K562 (cell line): ENCODE data around the gene SNRPD2. TPM values are rescaled to one million over a fixed set of nuclear protein-coding genes. Genes with fewer than 3 reads are reported as not detected.

Experiments
- EP400 ChIP-seq: fragments of 450-650 bp; IDR thresholded peaks from 2 replicates; pipeline ENCODE4 v1.6.1; 2017; ENCODE audit warnings: antibody characterized with exemption, mild to moderate bottlenecking, moderate library complexity
- FOXA1 ChIP-seq: fragments of 450-650 bp; IDR thresholded peaks from 2 replicates; pipeline ENCODE4 v1.6.1; 2016; ENCODE audit warnings: mild to moderate bottlenecking, borderline replicate concordance
- MTA1 ChIP-seq: fragments of 450-650 bp; IDR thresholded peaks from 2 replicates; pipeline ENCODE4 v1.6.1; 2017; ENCODE audit warnings: borderline replicate concordance
- MTA3 ChIP-seq: fragments of 450-650 bp; formaldehyde crosslinking; IDR thresholded peaks from 2 replicates; pipeline ENCODE4 v1.6.1; 2017; ENCODE audit warnings: mild to moderate bottlenecking, borderline replicate concordance
- RFX5 ChIP-seq: IDR thresholded peaks from 2 replicates; pipeline ENCODE4 v1.6.1; 2011; ENCODE audit warnings: low read depth, mild to moderate bottlenecking, improper control_type of control experiment, low read length
- SNRNP70 ChIP-seq: fragments of 200-400 bp; formaldehyde crosslinking; optimal IDR thresholded peaks from 2 replicates; pipeline ENCODE3; 2017; ENCODE audit warnings: low read depth, low read length
- TEAD2 ChIP-seq: fragments of 450-650 bp; IDR thresholded peaks from 2 replicates; pipeline ENCODE4 v1.6.1; 2016; ENCODE audit warnings: missing genetic modification characterization, control low read depth, missing compliant biosample characterization
- ZNF134 ChIP-seq: fragments of 250-450 bp; sonication (Bioruptor Pico); conservative IDR thresholded peaks from 2 replicates; pipeline ENCODE4 v1.4.0; 2020
- polyA plus RNA-seq, 8 experiments: library from polyadenylated mRNA; depleted of rRNA in 4 of 8; stranded (reverse) in 5 of 8; unstranded in 3 of 8; fragments of >200 nt; fragmentation: Nextera tagmentation in 2 of 8; fragmentation: Illumina TruSeq in 1 of 8; extraction: Ambion mirVana in 2 of 8; extraction: Trizol in 1 of 8; gene quantifications; 2 replicates each; pipeline versions ENCODE4 v1.2.1 to v1.2.3, GENCODE V29; 2011 to 2014; ENCODE audit warnings: inconsistent platforms in 1 of 8, missing spikeins in 1 of 8
- total RNA-seq, 7 experiments: library from RNA; depleted of rRNA in 6 of 7; stranded (reverse); fragments of >200 nt in 6 of 7; fragmentation: Illumina TruSeq in 2 of 7; extraction: Trizol in 2 of 7; gene quantifications; 2 replicates each; pipeline versions ENCODE4 v1.2.1 to v1.2.3, GENCODE V29; 2011 to 2021; ENCODE audit warnings: low replicate concordance in 1 of 7
- TF ChIP-seq, protein P1 (sequence below): fragments of 250-450 bp; sonication (Bioruptor Pico); IDR thresholded peaks from 2 replicates; pipeline ENCODE4 v1.4.0; 2020
- TF ChIP-seq, protein P2 (sequence below), 2 experiments: fragments of 450-650 bp in 1 of 2; sonication (generic) in 1 of 2; formaldehyde crosslinking in 1 of 2; IDR thresholded peaks; 2 replicates each; pipeline versions ENCODE4 v1.7.1 to v1.9.0; 2016 to 2022; ENCODE audit warnings: inconsistent platforms in 1 of 2, mild to moderate bottlenecking in 1 of 2, missing genetic modification reagents in 1 of 2

SNRPD2 gene
- total and polyA plus RNA-seq, 9 of the 15 experiments (the other 6 are each of a cell fraction or from before 2014, with no cell fraction given) = 728 to 4,411 (median 1,029) TPM

DNA sequence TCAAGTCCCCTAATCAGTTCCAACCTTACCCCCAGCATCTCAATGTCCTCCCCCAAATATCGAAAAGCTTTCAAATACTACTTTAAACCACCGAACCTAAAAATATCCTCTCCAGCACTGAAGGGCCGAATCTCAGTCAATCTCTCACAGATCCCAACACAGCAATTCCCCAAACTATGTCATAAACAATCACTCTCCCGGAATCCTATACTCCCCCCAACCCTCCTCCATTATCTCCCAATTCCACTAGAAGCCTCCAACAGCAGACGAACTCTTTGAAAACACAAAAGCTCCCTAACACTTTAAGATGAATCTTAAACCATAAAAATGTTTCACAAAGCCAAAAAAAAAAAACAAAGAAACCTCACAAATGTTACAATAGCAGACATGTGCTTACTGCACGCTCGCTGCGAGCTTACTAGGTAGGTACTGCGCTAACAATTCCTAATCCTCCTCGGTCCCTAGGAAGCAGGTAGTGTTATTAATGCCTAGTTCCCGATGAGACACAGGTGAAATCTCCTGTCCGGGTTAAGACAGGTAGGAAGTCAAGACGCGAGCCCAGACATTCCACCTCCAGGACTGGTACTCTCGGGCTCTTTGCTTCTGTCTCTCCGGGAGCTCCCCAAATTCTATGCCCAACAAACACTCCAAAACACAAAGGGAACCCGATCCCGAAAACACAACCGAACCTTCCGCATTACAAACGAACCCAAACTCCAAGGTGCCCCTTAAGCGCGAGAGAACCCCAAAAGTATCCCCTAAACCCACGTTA is 24.8 kb upstream of the SNRPD2 start (continued):
- TF ChIP-seq, protein P1, sequence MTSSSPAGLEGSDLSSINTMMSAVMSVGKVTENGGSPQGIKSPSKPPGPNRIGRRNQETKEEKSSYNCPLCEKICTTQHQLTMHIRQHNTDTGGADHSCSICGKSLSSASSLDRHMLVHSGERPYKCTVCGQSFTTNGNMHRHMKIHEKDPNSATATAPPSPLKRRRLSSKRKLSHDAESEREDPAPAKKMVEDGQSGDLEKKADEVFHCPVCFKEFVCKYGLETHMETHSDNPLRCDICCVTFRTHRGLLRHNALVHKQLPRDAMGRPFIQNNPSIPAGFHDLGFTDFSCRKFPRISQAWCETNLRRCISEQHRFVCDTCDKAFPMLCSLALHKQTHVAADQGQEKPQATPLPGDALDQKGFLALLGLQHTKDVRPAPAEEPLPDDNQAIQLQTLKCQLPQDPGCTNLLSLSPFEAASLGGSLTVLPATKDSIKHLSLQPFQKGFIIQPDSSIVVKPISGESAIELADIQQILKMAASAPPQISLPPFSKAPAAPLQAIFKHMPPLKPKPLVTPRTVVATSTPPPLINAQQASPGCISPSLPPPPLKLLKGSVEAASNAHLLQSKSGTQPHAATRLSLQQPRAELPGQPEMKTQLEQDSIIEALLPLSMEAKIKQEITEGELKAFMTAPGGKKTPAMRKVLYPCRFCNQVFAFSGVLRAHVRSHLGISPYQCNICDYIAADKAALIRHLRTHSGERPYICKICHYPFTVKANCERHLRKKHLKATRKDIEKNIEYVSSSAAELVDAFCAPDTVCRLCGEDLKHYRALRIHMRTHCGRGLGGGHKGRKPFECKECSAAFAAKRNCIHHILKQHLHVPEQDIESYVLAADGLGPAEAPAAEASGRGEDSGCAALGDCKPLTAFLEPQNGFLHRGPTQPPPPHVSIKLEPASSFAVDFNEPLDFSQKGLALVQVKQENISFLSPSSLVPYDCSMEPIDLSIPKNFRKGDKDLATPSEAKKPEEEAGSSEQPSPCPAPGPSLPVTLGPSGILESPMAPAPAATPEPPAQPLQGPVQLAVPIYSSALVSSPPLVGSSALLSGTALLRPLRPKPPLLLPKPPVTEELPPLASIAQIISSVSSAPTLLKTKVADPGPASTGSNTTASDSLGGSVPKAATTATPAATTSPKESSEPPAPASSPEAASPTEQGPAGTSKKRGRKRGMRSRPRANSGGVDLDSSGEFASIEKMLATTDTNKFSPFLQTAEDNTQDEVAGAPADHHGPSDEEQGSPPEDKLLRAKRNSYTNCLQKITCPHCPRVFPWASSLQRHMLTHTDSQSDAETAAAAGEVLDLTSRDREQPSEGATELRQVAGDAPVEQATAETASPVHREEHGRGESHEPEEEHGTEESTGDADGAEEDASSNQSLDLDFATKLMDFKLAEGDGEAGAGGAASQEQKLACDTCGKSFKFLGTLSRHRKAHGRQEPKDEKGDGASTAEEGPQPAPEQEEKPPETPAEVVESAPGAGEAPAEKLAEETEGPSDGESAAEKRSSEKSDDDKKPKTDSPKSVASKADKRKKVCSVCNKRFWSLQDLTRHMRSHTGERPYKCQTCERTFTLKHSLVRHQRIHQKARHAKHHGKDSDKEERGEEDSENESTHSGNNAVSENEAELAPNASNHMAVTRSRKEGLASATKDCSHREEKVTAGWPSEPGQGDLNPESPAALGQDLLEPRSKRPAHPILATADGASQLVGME (CRISPR knock-in tag) = no peak
- TF ChIP-seq ZNF134 (no peak), MTA1 (no peak), TEAD2 (tag) (no peak; the same call in 1 of the 2 replicates), FOXA1 (no peak), SNRNP70 (no peak), MTA3 (no peak), RFX5 (no peak), EP400 (no peak)
- TF ChIP-seq, protein P2, sequence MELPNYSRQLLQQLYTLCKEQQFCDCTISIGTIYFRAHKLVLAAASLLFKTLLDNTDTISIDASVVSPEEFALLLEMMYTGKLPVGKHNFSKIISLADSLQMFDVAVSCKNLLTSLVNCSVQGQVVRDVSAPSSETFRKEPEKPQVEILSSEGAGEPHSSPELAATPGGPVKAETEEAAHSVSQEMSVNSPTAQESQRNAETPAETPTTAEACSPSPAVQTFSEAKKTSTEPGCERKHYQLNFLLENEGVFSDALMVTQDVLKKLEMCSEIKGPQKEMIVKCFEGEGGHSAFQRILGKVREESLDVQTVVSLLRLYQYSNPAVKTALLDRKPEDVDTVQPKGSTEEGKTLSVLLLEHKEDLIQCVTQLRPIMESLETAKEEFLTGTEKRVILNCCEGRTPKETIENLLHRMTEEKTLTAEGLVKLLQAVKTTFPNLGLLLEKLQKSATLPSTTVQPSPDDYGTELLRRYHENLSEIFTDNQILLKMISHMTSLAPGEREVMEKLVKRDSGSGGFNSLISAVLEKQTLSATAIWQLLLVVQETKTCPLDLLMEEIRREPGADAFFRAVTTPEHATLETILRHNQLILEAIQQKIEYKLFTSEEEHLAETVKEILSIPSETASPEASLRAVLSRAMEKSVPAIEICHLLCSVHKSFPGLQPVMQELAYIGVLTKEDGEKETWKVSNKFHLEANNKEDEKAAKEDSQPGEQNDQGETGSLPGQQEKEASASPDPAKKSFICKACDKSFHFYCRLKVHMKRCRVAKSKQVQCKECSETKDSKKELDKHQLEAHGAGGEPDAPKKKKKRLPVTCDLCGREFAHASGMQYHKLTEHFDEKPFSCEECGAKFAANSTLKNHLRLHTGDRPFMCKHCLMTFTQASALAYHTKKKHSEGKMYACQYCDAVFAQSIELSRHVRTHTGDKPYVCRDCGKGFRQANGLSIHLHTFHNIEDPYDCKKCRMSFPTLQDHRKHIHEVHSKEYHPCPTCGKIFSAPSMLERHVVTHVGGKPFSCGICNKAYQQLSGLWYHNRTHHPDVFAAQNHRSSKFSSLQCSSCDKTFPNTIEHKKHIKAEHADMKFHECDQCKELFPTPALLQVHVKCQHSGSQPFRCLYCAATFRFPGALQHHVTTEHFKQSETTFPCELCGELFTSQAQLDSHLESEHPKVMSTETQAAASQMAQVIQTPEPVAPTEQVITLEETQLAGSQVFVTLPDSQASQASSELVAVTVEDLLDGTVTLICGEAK (IDR thresholded peaks at IDR 0.05) = peak; percentile 59
- TF ChIP-seq, protein P2 (CRISPR knock-in tag; IDR thresholded peaks at IDR 0.05) = no peak
